ENCODE measurements around the gene SEC14L5.

SEC14L5 gene

DNA sequence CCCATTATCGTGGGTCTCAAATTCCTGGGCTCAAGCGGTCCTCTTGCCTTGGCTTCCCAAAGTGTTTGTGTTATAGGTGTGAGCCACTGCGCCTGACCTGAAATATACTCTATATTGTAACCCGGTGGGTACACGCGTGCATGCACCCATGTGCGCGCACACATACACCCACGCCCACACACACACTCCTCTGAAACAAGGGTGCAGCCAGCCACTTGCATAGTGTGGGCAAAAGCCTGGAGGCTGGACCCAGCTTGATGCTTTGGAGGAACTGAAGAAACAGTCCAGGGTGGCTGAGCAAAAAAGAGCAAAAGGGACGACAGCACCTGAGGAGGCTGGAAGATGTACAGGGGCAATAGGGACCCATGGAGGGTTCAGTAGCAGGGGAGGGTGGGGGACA is 45.7 kb downstream of the SEC14L5 start:
- ATAC-seq (no peak), DNase-seq (no peak)
- Mint-ChIP-seq H3K27me3 (peaks cover 18% of the 10 kb centered on the region), H3K4me3 (no peak overlapping the region), H3K9me3 (no peaks in the 10 kb centered on the region), H3K4me1 (no peaks in the 10 kb centered on the region), H3K27ac (no peak overlapping the region)

DNA sequence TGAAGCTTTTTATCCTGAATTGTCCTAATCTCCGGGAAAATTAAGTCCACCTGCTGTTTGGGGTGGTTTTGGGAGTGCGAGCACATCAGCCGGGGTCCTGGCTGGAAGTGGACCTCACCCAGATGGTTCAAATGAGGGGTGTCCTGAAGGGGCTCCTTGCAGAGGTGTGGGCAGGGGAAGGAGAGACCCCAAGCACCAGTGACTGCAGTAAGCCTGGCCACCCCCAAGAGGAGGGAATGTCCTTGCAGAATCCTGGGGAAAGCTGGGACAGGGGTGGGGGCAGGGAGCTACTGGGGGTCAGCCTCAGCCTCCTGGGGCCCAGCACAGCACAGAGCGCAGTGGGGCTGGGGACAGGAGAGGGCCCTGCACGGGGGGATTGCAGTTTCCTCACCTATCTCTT is 46.2 kb downstream of the SEC14L5 start:
- DNase-seq, result no peak
- peaks cover 19% of the 10 kb centered on the region for H3K27me3 Mint-ChIP-seq
- H3K4me3 Mint-ChIP-seq, result no peak overlapping the region
- H3K27ac Mint-ChIP-seq, result no peak overlapping the region
- ATAC-seq, result no peak
- no peaks in the 10 kb centered on the region for H3K9me3 Mint-ChIP-seq
- no peaks in the 10 kb centered on the region for H3K4me1 Mint-ChIP-seq

DNA sequence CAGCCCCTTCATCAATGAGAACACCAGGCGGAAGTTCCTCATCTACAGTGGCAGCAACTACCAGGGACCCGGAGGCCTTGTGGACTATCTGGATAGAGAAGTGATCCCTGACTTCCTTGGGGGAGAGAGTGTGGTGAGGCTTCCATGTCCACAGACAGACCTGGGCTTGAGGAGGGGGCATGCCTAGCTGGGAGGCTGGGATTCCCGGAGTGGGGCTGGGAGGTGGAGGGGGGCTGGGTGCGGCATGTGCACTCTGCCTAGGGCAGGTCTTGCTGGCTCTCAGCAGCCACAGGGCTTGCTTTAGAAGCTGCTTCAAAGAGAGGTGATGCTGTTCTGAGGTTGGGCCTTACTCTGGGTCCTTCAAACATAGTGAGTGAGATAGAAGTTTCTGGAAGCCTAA is 47.8 kb downstream of the SEC14L5 start:
- Mint-ChIP-seq H3K4me1 (no peaks in the 10 kb centered on the region), H3K9me3 (no peaks in the 10 kb centered on the region), H3K27me3 (peaks cover 33% of the 10 kb centered on the region), H3K27ac (no peak overlapping the region), H3K4me3 (no peak overlapping the region)
- no peak for ATAC-seq
- no peak for DNase-seq

DNA sequence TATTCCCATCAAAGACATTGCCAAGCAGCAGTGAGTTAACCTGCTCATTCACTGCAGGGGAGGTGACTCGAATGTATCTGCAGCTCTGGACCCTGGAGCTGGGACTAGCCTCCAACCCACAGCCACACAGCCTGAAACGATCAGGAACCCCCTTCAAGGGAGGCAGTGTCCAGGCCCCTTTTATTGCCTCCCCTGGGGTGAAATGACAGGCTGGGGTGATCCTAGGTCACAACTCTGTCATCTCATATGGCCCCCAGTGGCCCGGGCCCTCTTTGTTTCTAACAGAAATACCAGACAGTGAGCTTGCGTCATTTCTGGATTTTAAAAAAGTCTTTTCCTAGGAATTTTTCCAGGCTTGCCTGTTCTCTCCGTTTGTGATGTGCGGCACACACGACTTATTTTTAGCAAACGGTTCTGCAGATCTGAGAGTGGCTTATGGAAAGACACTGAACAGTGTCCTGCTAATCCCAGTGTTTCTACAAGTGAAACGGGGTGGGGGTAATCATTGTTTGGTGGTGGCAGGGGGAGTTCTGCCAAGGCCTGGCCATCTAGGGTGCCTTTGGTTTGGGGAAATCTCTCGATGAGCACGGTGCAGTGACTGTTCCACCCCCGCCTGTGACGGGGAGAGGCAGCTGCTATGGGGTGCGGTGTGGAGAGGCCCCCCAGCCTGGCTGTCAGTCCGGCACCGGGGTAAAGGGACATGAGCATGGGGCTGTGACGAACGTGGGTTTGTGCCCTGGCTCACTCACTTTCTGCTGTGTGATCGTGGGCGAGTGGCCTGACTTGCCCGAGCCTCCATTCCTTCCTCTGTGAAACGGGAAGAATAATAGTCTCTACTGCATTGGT is 48.4 kb downstream of the SEC14L5 start:
- DNase-seq (no peak), ATAC-seq (no peak)
- H3K4me1 Mint-ChIP-seq, result no peaks in the 10 kb centered on the region
- no peak overlapping the region for H3K4me3 Mint-ChIP-seq
- peaks cover 35% of the 10 kb centered on the region for H3K27me3 Mint-ChIP-seq
- H3K9me3 Mint-ChIP-seq, result no peaks in the 10 kb centered on the region
- H3K27ac Mint-ChIP-seq, result no peak overlapping the region

DNA sequence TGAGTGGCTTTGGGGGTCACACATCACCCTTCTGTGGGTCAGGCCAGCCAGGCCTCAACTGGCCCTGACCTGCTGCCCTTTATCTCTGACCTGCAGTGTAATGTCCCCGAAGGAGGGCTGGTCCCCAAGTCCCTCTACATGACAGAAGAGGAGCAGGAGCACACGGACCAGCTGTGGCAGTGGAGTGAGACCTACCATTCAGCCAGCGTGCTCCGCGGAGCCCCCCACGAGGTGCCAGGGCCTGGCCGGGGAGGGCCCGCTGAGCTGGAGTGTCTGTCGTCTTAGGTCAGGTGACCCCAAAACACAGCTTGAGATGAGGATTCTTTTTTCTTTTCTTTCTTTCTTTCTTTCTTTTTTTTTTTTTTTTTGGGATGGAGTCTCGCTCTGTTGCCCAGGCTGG is 49.1 kb downstream of the SEC14L5 start:
- DNase-seq (no peak), ATAC-seq (no peak)
- H3K27ac Mint-ChIP-seq, result peak overlapping the region in 1 of 2 donors; percentile 68
- H3K4me1 Mint-ChIP-seq, result no peaks in the 10 kb centered on the region
- H3K27me3 Mint-ChIP-seq, result peaks cover 33% of the 10 kb centered on the region
- no peak overlapping the region for H3K4me3 Mint-ChIP-seq
- no peaks in the 10 kb centered on the region for H3K9me3 Mint-ChIP-seq

DNA sequence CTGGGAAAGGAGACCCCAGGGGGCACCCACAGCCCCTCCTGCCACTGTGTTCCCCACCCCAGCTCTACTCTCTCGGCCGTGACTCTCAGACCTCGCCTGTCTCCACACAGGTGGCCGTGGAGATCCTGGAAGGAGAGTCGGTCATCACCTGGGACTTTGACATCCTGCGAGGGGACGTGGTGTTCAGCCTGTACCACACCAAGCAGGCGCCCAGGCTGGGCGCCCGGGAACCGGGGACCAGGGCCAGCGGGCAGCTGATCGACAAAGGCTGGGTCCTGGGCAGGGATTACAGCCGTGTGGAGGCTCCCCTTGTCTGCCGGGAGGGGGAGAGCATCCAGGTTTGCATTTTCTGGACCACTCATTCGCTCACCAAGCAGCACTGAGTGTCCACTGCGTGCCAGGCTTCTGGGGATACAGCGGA is 50.2 kb downstream of the SEC14L5 start:
- Mint-ChIP-seq H3K27ac (no peak overlapping the region), H3K4me3 (no peak overlapping the region), H3K4me1 (no peaks in the 10 kb centered on the region), H3K27me3 (peaks cover 33% of the 10 kb centered on the region), H3K9me3 (no peaks in the 10 kb centered on the region)
- ATAC-seq, result no peak
- DNase-seq, result no peak

DNA sequence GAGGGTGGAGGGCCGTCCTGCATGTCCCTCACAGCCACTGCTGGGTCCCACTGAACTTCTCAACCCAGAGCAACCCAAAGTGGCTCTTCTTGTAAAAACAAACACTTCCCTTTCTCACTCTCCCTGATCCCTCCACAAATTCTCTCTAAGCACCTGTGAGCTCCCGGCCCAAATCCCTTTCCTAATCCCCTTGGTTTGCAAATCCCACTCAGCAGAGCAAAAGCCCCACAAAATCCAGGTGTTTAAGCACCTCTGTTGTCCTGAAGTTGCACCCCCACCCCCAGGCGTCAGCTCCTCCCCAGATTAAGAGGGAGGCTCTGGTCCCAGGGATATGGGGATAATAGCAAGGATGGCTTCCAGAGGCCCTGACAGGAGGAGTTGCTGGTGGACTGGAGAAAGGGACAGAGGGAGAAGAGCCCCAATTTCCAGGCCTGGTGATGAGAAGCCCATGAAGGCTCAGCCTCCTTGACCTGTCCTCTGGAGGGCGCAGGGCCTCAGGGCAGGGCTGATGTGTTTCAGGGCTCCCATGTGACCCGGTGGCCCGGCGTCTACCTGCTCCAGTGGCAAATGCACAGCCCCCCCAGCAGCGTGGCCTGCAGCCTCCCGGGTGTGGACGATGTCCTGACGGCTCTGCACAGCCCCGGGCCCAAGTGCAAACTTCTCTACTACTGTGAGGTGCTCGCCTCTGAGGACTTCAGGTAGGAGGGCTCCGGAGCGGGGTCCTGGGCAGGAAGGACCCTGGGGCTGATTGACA is 52.6 kb downstream of the SEC14L5 start:
- no peak overlapping the region for H3K4me3 Mint-ChIP-seq
- ATAC-seq (no peak), DNase-seq (no peak)
- peaks cover 25% of the 10 kb centered on the region for H3K27me3 Mint-ChIP-seq
- no peaks in the 10 kb centered on the region for H3K9me3 Mint-ChIP-seq
- H3K4me1 Mint-ChIP-seq, result no peaks in the 10 kb centered on the region
- H3K27ac Mint-ChIP-seq, result no peak overlapping the region

DNA sequence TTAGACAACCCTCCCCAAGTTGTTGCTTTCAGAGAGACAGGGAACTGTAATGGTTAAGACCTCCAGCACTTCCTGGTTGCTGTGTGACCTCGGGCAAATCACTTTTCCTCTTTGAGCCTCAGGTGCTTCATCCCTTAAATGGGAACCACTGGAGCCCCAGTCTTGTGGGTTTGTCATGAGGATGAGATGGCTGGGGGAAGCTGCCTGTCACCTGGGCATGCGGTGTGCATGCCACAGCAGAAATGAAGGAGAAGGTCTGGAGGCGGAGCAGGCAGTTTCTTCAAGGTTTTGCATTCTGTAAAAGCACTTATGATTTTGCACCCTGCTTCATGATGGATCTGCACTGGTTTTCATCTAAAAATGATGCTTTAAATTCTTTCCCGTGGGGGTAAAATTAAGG is 53.5 kb downstream of the SEC14L5 start:
- H3K9me3 Mint-ChIP-seq, result no peaks in the 10 kb centered on the region
- DNase-seq (no peak), ATAC-seq (no peak)
- no peak overlapping the region for H3K4me3 Mint-ChIP-seq
- H3K27ac Mint-ChIP-seq, result peak overlapping the region in 1 of 2 donors; percentile 76
- H3K27me3 Mint-ChIP-seq, result peaks cover 25% of the 10 kb centered on the region
- no peaks in the 10 kb centered on the region for H3K4me1 Mint-ChIP-seq

DNA sequence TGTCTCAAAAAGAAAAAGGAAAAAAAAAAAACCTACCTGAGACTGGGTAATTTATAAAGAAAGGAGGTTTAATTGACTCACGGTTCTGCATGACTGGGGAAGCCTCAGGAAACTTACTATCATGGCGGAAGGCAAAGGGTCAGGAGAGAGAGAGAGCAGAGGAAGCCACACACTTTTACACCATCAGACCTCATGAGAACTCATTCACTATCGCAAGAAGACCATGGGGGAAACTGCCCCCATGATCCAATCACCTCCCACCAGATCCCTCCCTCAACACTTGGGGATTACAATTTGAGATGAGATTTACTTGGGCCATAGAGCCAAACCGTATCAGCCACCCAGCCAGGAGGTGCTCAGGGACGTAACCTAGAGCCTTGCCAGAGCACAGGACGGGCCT is 54.8 kb downstream of the SEC14L5 start:
- Mint-ChIP-seq H3K27ac (no peak overlapping the region), H3K4me3 (no peak overlapping the region), H3K4me1 (no peaks in the 10 kb centered on the region), H3K27me3 (peaks cover 25% of the 10 kb centered on the region), H3K9me3 (no peaks in the 10 kb centered on the region)
- DNase-seq (no peak), ATAC-seq (no peak)

DNA sequence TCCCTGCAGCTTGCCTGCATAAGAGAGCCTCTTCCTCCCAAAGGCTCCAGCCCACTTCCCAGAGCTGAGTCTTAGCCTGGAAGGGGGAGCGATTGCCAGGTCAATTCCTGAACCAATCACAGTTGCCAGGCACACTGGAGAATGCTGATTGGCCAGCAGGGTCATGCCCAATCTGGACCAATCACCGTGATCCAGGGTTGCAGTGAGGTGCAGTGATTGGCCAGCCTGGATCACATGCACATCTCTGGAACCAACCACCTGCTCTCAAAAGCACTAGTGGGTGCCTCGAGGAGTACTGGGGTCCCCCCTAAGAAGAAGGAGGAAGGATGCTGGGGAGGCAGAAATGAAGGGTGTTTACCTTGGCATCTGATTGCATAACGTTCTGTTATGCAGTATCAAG is 57.2 kb downstream of the SEC14L5 start:
- peak overlapping the region in 1 of 2 donors; percentile 19 for H3K27ac Mint-ChIP-seq
- peaks cover 21% of the 10 kb centered on the region for H3K27me3 Mint-ChIP-seq
- no peaks in the 10 kb centered on the region for H3K9me3 Mint-ChIP-seq
- no peak for DNase-seq
- ATAC-seq, result no peak
- H3K4me1 Mint-ChIP-seq, result no peaks in the 10 kb centered on the region
- no peak overlapping the region for H3K4me3 Mint-ChIP-seq

DNA sequence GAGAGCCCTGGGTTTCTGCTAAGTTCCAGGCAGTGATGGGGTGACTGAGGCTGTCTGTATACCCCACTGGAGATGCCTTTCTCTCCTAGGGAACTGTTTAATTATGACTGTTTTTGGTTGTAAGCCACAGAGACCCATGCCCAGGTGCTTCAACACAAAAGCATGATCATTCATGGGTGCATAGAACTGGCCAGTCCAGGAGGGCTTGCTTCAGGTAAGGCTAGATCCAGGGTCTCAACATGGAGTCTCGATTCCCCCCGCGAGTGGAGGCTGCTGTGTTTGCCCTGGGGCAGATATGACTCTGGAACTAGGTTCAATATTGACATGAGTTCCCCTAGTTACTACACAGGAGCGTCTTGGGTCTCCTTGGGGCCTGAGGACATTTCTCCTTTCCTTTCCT is 57.8 kb downstream of the SEC14L5 start:
- Mint-ChIP-seq H3K27ac (no peak overlapping the region), H3K9me3 (no peaks in the 10 kb centered on the region), H3K4me1 (no peaks in the 10 kb centered on the region), H3K4me3 (no peak overlapping the region), H3K27me3 (peaks cover 21% of the 10 kb centered on the region)
- DNase-seq (no peak), ATAC-seq (no peak)

DNA sequence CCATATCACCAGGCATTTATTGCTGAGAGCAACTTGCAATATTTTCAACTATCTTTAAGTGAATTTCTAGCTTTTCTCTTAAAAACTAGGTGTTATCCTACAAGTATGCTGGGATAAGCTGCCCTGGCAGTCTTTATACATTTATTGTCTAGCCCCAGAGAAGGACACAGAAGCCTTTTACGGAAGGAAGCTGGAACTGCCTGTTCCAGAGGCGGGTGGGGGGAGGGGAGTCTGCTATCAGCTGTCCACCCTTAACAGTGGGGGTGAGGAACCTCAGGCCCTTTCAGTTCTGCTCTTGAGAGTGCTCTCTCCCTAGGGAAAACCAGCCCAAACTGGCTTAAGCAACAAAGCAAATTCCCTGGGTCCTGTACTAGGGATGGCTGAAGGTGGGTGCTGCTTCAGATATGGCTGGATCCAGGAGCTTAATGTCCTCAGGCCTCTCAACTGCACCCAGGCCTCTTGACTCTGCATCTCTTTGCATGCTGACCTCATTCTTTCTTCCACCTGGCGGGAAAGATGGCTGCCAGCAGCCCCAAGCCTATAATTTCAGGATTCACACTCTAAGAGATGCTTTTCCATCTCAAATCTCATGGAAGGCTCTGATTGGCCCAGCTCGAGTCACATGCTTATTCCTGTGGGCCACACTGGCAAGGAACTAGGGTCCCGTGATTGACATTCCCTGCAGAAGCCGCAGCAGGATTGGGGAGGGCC is 59.0 kb downstream of the SEC14L5 start:
- Mint-ChIP-seq H3K4me3 (no peak overlapping the region), H3K27ac (peak overlapping the region in 1 of 2 donors; percentile 67), H3K9me3 (no peaks in the 10 kb centered on the region), H3K27me3 (peaks cover 13% of the 10 kb centered on the region), H3K4me1 (no peaks in the 10 kb centered on the region)
- DNase-seq (no peak), ATAC-seq (no peak)

DNA sequence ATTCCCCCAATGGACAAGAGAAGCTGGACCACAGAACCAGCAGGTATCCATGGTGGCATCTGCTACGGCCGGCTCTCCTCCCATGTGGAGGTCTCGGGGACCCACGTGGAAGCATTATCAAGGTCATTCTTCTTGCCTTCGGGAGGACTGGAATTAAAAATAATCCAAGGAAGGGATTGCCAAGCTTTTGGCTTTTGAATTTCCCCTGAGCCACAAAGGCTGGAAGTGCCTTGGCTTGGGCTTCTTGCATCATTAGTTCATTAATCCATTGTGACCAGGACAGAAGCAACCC is 59.5 kb downstream of the SEC14L5 start:
- Mint-ChIP-seq H3K4me3 (no peak overlapping the region), H3K27ac (no peak overlapping the region), H3K9me3 (no peaks in the 10 kb centered on the region), H3K4me1 (no peaks in the 10 kb centered on the region), H3K27me3 (peaks cover 13% of the 10 kb centered on the region)
- DNase-seq (no peak), ATAC-seq (no peak)

DNA sequence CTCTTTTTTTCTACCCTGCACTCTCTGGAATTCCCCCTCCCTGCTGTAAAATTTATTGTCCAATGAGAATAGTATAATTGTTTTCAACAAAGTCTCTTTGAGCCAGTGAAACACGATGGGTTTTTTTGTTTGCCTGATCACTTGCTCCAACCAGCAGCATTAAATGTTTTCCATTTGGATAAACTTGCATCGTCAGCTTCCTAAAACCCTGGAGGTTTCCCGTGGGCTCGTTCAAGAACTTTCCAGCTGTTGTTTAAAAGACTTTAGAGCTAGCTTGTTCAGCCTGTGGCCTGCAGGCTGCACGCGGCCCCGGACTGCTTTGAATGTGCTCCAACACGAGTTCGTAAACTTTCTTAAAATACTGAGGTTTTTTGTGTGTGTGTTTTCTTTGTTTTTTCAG is 60.7 kb downstream of the SEC14L5 start:
- Mint-ChIP-seq H3K4me1 (no peaks in the 10 kb centered on the region), H3K4me3 (no peak overlapping the region), H3K9me3 (no peaks in the 10 kb centered on the region), H3K27ac (no peak overlapping the region), H3K27me3 (peaks cover 13% of the 10 kb centered on the region)
- DNase-seq (no peak), ATAC-seq (no peak)

DNA sequence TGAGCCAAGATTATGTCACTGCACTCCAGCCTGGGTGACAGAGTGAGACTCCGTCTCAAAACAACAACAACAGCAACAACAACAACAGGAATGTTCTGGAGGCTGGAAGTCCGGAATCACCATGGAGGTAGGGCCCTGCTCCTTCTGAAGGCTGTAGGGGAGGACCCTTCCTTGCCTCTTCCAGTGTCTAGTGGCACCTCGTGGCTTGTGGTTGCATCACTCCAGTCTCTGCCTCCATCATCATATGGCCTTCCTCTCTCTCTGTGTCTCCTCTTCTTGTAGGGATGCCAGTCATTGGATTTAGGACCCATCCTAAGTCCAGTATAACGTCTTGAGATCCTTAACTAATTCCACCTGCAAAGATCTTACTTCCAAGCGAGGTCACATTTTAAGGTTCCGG is 61.6 kb downstream of the SEC14L5 start:
- no peak for DNase-seq
- Mint-ChIP-seq H3K27ac (no peak overlapping the region), H3K27me3 (peaks cover 13% of the 10 kb centered on the region), H3K4me1 (no peaks in the 10 kb centered on the region), H3K9me3 (no peaks in the 10 kb centered on the region), H3K4me3 (no peak overlapping the region)
- ATAC-seq, result no peak

DNA sequence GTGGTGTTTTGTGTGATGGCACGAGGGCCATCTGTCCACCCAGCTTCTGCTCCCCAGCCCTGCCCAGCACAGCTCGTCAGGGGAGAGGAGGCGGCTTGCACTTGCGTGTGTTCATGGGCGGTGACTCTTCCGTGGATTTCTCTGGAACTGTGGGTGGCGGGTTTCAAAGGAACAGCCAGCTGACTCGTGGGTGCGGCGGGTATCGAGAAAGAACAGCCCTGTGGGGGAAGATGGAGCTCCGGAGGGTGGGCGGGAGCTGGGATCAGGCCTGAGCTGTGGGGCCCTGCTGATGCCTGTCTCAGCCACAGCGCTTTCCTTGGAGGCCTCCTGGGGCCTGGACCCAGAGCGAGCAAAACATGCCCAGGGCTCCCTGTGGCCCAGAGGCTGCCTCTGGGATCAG is 62.4 kb downstream of the SEC14L5 start:
- ATAC-seq, result no peak
- Mint-ChIP-seq H3K4me3 (no peak overlapping the region), H3K4me1 (no peaks in the 10 kb centered on the region), H3K9me3 (no peaks in the 10 kb centered on the region), H3K27me3 (peaks cover 13% of the 10 kb centered on the region), H3K27ac (no peak overlapping the region)
- no peak for DNase-seq

Measured in stimulated activated naive CD8-positive, alpha-beta T cell treated with anti-CD3 and anti-CD28 coated beads, Interleukin-15, amount 100 ng/mL, for 72 hours (primary cell).